ENCODE results near the gene TOMM6. TPM values are rescaled to one million over a fixed set of nuclear protein-coding genes. Genes with fewer than 3 reads are reported as not detected.

Gene TOMM6
- total RNA-seq, 2 donors from 2014 or later, result 158 to 233 TPM

- H3K36me3 ChIP-seq, result no peaks in the 10 kb centered on the region
- H3K4me3 ChIP-seq, result no peak overlapping the region
- WGBS, result 80% methylated on average over 5 of the region's 5 CpGs
- no peak for DNase-seq (ENCODE audit: low spot score)
- intact Hi-C loops (cut with DNase I), result no loop called here
- H3K9me3 ChIP-seq, result no peaks in the 10 kb centered on the region
- no peaks in the 10 kb centered on the region for H3K4me1 ChIP-seq (replicated peaks)
- TF ChIP-seq POLR2A (IDR thresholded peaks at IDR 0.05) (no peak), POLR2AphosphoS5 (IDR thresholded peaks at IDR 0.05) (no peak)
- TF ChIP-seq, protein P1, sequence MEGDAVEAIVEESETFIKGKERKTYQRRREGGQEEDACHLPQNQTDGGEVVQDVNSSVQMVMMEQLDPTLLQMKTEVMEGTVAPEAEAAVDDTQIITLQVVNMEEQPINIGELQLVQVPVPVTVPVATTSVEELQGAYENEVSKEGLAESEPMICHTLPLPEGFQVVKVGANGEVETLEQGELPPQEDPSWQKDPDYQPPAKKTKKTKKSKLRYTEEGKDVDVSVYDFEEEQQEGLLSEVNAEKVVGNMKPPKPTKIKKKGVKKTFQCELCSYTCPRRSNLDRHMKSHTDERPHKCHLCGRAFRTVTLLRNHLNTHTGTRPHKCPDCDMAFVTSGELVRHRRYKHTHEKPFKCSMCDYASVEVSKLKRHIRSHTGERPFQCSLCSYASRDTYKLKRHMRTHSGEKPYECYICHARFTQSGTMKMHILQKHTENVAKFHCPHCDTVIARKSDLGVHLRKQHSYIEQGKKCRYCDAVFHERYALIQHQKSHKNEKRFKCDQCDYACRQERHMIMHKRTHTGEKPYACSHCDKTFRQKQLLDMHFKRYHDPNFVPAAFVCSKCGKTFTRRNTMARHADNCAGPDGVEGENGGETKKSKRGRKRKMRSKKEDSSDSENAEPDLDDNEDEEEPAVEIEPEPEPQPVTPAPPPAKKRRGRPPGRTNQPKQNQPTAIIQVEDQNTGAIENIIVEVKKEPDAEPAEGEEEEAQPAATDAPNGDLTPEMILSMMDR (IDR thresholded peaks at IDR 0.05), result no peak
- no peak overlapping the region for H3K27ac ChIP-seq
- H3K27me3 ChIP-seq (replicated peaks; ENCODE audit: insufficient read depth), result no peaks in the 10 kb centered on the region
These were observed 48.6 kb downstream of the TOMM6 start for GRCh38 chr6:41836022-41836659.

- Histone ChIP-seq H3K4me1 (replicated peaks) (no peaks in the 10 kb centered on the region), H3K36me3 (no peaks in the 10 kb centered on the region), H3K27me3 (replicated peaks; ENCODE audit: insufficient read depth) (no peaks in the 10 kb centered on the region), H3K27ac (no peak overlapping the region), H3K9me3 (no peaks in the 10 kb centered on the region), H3K4me3 (no peak overlapping the region)
- intact Hi-C loops (cut with DNase I), result no loop called here
- no peak for TF ChIP-seq POLR2AphosphoS5 (IDR thresholded peaks at IDR 0.05)
- TF ChIP-seq, protein P1 (IDR thresholded peaks at IDR 0.05), result no peak
- TF ChIP-seq POLR2A (IDR thresholded peaks at IDR 0.05), result no peak
- DNase-seq (ENCODE audit: low spot score), result no peak
- WGBS, result 96% methylated on average over 2 of the region's 2 CpGs
These were observed 49.2 kb downstream of the TOMM6 start for GRCh38 chr6:41836660-41837052.

Small RNA genes lying within 50 kb of the gene (small RNA-seq; reads per million reads assigned to genes)
- gene AL365205.2, result 0 reads per million in 2 donors
- 0 reads per million in 2 donors for gene AL365205.3
- gene RF00393, result 0 reads per million in 2 donors

Other genes with a start within 250 kb of the TOMM6 start
- gene FOXP4, start 241.3 kb upstream of the TOMM6 start, total RNA-seq, result 10 to 100 TPM; 24.8 to 53.5 TPM
- gene MDFI, start 149.2 kb upstream of the TOMM6 start, total RNA-seq, result 10 to 100 TPM; 31.8 to 77.9 TPM
- gene TFEB, start 52.1 kb upstream of the TOMM6 start, total RNA-seq, result 10 to 100 TPM; 28.4 to 31.2 TPM
- 100 to 1,000 TPM in 1 of 2 donors, 10 to 100 TPM in 1; 18.4 to 391 TPM for gene PGC, start 40.3 kb upstream of the TOMM6 start, total RNA-seq
- gene FRS3, start 7.8 kb upstream of the TOMM6 start, total RNA-seq, result 10 to 100 TPM in 1 of 2 donors, 1 to 10 TPM in 1; 5.9 to 18.4 TPM
- 10 to 100 TPM; 11.4 to 11.6 TPM for gene PRICKLE4, start 6.9 kb upstream of the TOMM6 start, total RNA-seq
- gene USP49, start 107.7 kb downstream of the TOMM6 start, total RNA-seq, result 10 to 100 TPM in 1 of 2 donors, 1 to 10 TPM in 1; 1.7 to 19.5 TPM
- 10 to 100 TPM; 20.2 to 25.5 TPM for gene MED20, start 133.4 kb downstream of the TOMM6 start, total RNA-seq
- 10 to 100 TPM in 1 of 2 donors, 1 to 10 TPM in 1; 9.5 to 12.6 TPM for gene BYSL, start 133.8 kb downstream of the TOMM6 start, total RNA-seq
- 100 to 1,000 TPM; 145 to 153 TPM for gene CCND3, start 154.1 kb downstream of the TOMM6 start, total RNA-seq

Measured in prostate gland (tissue), 2 donors.